Superior temporal gyrus (tissue), 1 donor: Measurements from ENCODE around the gene AUTS2.

Experiments
- DNase-seq: peaks from one replicate; pipeline ENCODE4 v3.0.0-alpha.2; 2016; ENCODE audit errors: extremely low spot score

Gene AUTS2

GRCh38 chr7:70494225-70495032 is 896.2 kb downstream of the AUTS2 start:
- DNase-seq, result no peak

- DNase-seq, result no peak
Observed at GRCh38 chr7:70495033-70495376, 896.7 kb downstream of the AUTS2 start.

DNA sequence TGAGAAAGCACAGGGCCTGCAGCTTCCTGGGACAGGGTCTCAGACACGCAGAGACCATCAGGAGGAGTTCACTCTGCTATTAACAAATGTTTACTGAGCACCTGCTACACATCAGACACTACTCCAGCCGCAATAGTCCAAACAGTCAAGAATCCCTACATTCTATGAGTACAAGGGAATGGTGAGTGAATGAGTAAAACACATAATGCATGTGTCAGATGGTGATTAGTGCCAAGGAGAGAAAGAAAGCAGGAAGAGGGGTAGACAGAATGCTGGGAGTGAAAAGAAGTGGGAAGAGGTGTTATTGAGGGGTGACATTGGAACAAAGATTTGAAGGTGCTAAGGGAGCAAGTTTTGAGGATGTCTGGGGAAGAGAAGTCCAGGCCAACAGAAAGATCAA is 899.5 kb downstream of the AUTS2 start:
- no peak for DNase-seq

- DNase-seq, result peak; percentile 31
Observed at GRCh38 chr7:70498232-70498992, 900.1 kb downstream of the AUTS2 start.

- no peak for DNase-seq
Observed at GRCh38 chr7:70500261-70500660, 902.0 kb downstream of the AUTS2 start.

GRCh38 chr7:70502117-70502863 is 904.0 kb downstream of the AUTS2 start:
- no peak for DNase-seq

GRCh38 chr7:70504254-70504653 is 906.0 kb downstream of the AUTS2 start:
- no peak for DNase-seq

GRCh38 chr7:70505468-70505867 is 907.2 kb downstream of the AUTS2 start:
- no peak for DNase-seq

DNA sequence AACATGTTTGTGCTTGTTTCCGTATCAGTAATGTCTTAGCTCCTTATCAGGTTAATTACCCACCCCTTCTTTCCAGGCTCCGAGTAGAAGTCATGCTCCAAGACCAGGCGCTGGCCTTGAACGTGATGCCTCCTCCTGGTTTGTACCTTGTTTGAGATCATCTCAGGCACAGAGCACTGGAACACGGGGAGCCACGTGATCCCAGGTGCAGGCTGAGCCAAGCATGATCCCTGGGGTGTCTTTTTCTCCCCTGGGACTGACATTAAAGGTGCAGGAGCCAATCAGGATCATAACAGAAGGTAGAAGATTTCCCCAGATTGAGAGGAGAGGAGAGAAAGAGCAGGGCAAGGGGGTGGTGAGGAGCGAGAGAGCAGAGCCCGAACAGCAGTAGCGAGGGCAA is 907.6 kb downstream of the AUTS2 start:
- no peak for DNase-seq

- DNase-seq, result no peak
Observed at GRCh38 chr7:70506434-70506833, 908.2 kb downstream of the AUTS2 start.

DNA sequence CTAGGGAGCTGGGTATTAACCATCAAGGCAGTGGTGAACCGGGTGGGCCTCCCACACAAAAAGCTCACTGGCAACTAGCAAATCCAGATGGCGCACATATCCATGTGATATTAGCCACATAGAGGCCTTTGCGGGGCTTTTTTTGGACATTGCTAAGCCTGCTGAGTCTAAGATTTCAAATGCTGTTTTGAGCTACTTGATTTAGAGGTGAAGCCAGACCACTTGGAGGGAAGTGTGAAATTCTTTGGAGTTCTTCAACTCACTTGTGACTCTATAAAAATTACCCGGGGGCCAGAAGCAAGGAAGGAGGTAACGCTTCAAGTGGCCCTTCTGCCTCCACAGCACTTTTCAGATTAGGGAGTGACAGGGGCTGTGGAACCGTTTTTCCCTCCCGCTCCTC is 913.9 kb downstream of the AUTS2 start:
- no peak for DNase-seq

GRCh38 chr7:70512761-70513160 is 914.5 kb downstream of the AUTS2 start:
- no peak for DNase-seq

GRCh38 chr7:70520611-70521010 is 922.3 kb downstream of the AUTS2 start:
- DNase-seq, result no peak

GRCh38 chr7:70523249-70523988 is 925.1 kb downstream of the AUTS2 start:
- no peak for DNase-seq

DNA sequence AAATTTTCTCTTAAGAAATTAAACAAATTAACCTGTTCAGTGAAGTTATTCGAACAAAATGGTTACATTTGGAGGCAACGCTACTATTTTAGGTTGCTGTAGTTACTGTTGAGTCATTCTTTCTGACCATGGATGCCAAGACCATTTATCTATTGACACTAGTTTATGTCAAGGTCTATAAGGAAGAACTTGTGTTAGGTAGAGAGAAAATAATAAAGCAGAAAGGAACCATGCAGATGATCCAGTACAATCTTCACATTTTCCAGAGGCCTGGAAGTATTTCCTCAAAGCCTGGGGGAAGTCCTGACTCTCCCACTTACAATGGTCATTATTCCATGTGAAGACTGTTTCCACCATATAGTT is 925.7 kb downstream of the AUTS2 start:
- no peak for DNase-seq

DNA sequence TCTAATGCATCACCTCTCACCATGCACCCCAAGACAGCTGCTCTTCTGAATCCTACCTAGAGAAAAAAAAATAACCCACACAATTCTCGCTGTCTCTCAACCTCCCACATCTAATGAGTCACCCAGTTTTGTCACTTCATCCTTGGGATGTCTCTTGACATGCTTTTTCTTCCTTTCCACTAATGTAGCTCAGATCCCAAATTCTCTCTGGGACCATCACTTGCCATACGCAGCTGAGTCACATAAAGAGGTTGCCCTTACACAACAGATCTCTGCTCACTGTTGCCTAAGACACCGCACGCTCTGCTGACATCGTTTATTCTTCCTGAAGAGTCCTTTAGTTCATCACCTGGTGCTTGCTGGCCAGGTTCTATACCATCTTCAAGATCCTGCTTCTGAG is 927.7 kb downstream of the AUTS2 start:
- DNase-seq, result peak; percentile 63

GRCh38 chr7:70527520-70528115 is 929.3 kb downstream of the AUTS2 start:
- no peak for DNase-seq

DNA sequence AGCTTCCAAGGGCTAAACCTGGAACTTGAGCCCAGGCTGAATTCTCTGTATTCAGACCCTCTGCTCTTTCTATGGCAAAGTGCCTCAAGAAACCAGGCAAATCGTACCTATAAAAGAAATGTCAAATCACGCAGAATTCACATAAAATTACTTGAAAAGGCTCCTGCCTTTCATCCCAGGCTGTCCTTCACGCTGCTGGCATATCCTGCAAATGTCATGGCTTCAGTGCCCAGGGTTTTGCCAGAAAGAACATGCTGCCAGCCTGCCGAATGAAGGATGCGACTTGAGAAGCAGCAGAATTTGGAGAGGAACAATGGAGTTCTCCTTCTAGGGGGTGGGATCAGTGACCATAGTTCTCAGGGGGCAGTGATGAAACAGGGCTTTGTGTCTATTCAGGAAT is 931.2 kb downstream of the AUTS2 start:
- DNase-seq, result no peak

GRCh38 chr7:70529914-70530585 is 931.8 kb downstream of the AUTS2 start:
- no peak for DNase-seq

- DNase-seq, result no peak
Observed at GRCh38 chr7:70533614-70534013, 935.3 kb downstream of the AUTS2 start.

- peak; percentile 24 for DNase-seq
Observed at GRCh38 chr7:70539205-70539604, 940.9 kb downstream of the AUTS2 start.
